Gastrocnemius medialis (tissue), 4 donors: ENCODE data around the gene TOB1. TPM values are rescaled to one million over a fixed set of nuclear protein-coding genes. Genes with fewer than 3 reads are reported as not detected.

ENCODE experiments used
- ATAC-seq, 2 donors: fragments of 150-250 bp; one replicate each; pipeline ENCODE4 v1.9.1; 2016
- DNase-seq, 2 donors: peaks; one replicate each; pipeline ENCODE4 v3.0.0-alpha.2; 2019
- H3K27ac ChIP-seq, 4 donors: fragments of 200-600 bp; sonication (generic); 1 replicate in 1 of 4; 2 replicates in 3 of 4; pipeline ENCODE4 v1.5.1; 2016 to 2018; ENCODE audit warnings: mild to moderate bottlenecking in 2 of 4, moderate library complexity in 1 of 4
- H3K27me3 ChIP-seq, 3 donors: fragments of 200-600 bp; sonication (generic) in 2 of 3; 1 replicate in 1 of 3; 2 replicates in 2 of 3; pipeline versions ENCODE4 v1.5.1 to v1.6.0; 2016 to 2019; ENCODE audit warnings: mild to moderate bottlenecking in 1 of 3, moderate library complexity in 1 of 3
- H3K36me3 ChIP-seq, 2 donors: fragments of 200-600 bp; sonication (generic) in 1 of 2; one replicate each; pipeline ENCODE4 v1.5.1; 2017 to 2018
- H3K4me1 ChIP-seq, 2 donors: fragments of 200-600 bp; sonication (generic) in 1 of 2; one replicate each; pipeline ENCODE4 v1.5.1; 2016 to 2017; ENCODE audit warnings: mild to moderate bottlenecking in 2 of 2
- H3K4me3 ChIP-seq, 4 donors: fragments of 200-600 bp; sonication (generic) in 3 of 4; 1 replicate in 1 of 4; 2 replicates in 3 of 4; pipeline ENCODE4 v1.5.1; 2016 to 2019; ENCODE audit warnings: mild to moderate bottlenecking in 2 of 4
- H3K9me3 ChIP-seq, 3 donors: fragments of 200-600 bp; sonication (generic) in 2 of 3; 1 replicate in 1 of 3; 2 replicates in 2 of 3; pipeline ENCODE4 v1.5.1; 2016 to 2019
- CTCF ChIP-seq, 5 experiments: fragments of 450-650 bp in 3 of 5; fragments of 200-600 bp in 2 of 5; sonication (generic) in 2 of 5; IDR thresholded peaks in 4 of 5; conservative IDR thresholded peaks in 1 of 5; 1 replicate in 4 of 5; 2 replicates in 1 of 5; pipeline ENCODE4 v1.5.1; 2016 to 2019; ENCODE audit warnings: antibody characterized with exemption in 5 of 5, mild to moderate bottlenecking in 3 of 5, moderate library complexity in 3 of 5
- POLR2A ChIP-seq, 2 donors: fragments of 450-650 bp; IDR thresholded peaks; one replicate each; pipeline ENCODE4 v1.6.1; 2017; ENCODE audit warnings: antibody characterized with exemption in 2 of 2, mild to moderate bottlenecking in 2 of 2, moderate library complexity in 2 of 2
- in situ Hi-C, 4 donors: fragments of 200-750 bp; cut with MboI; loops; one replicate each; pipeline versions ENCODE4 v1.15.0 to v1.8.0; 2017; ENCODE audit warnings: low sequenced_read_pairs in 4 of 4
- intact Hi-C: fragments of 100-400 bp; cut with DNase I; formaldehyde crosslinking; loops from one replicate; pipeline ENCODE4 v1.15.1; 2023; ENCODE audit warnings: low total_unique reads
- total RNA-seq, 4 donors: library from RNA; depleted of rRNA; stranded (reverse); fragments of >200 nt; gene quantifications; one replicate each; pipeline versions ENCODE4 v1.1.0 to v1.2.3, GENCODE V29; 2016

TOB1 gene
- total RNA-seq, 4 donors from 2014 or later: 13.6 to 53.5 (median 28.2) TPM

- in situ Hi-C loops (loop anchor here (5.0 to 25.0 kb wide), 4 partner anchors 57 to 302 kb away; partner anchors contain the start of genes SPATA20 (in 4 of the 4) and EPN3 (in 1 of the 4)), intact Hi-C loops (no loop called here)
- Histone ChIP-seq H3K9me3 (no peaks in the 10 kb centered on the region), H3K4me3 (no peak overlapping the region), H3K36me3 (no peaks in the 10 kb centered on the region), H3K27me3 (no peaks in the 10 kb centered on the region), H3K4me1 (peaks cover 3 to 14% of the 10 kb centered on the region in 2 donors), H3K27ac (no peak overlapping the region)
- no peak for TF ChIP-seq CTCF (IDR thresholded peaks at IDR 0.05 in 4 of 5, conservative IDR thresholded peaks at IDR 0.05 in 1 of 5)
- TF ChIP-seq POLR2A (IDR thresholded peaks at IDR 0.05): no peak
- DNase-seq (no peak), ATAC-seq (no peak)
Observed at GRCh38 chr17:50839591-50840310, 26.4 kb downstream of the TOB1 start.

- in situ Hi-C loops (loop anchor here in 1 of 4 donors (25.0 kb wide), 1 partner anchor 301 kb away; the partner anchor contains the start of genes EPN3 and SPATA20), intact Hi-C loops (no loop called here)
- TF ChIP-seq POLR2A (IDR thresholded peaks at IDR 0.05) (no peak), CTCF (IDR thresholded peaks at IDR 0.05 in 4 of 5, conservative IDR thresholded peaks at IDR 0.05 in 1 of 5) (no peak)
- H3K4me1 ChIP-seq: peaks cover 3 to 12% of the 10 kb centered on the region in 2 donors
- H3K4me3 ChIP-seq: no peak overlapping the region
- no peaks in the 10 kb centered on the region for H3K9me3 ChIP-seq
- H3K36me3 ChIP-seq: no peaks in the 10 kb centered on the region
- ATAC-seq: no peak
- H3K27ac ChIP-seq: no peak overlapping the region
- no peaks in the 10 kb centered on the region for H3K27me3 ChIP-seq
- DNase-seq: no peak
Observed at GRCh38 chr17:50837980-50838954, 27.9 kb downstream of the TOB1 start.

GRCh38 chr17:50837286-50837979 lies 28.7 kb downstream of the TOB1 start:
- Histone ChIP-seq H3K27me3 (no peaks in the 10 kb centered on the region), H3K27ac (no peak overlapping the region), H3K4me3 (no peak overlapping the region), H3K9me3 (no peaks in the 10 kb centered on the region), H3K36me3 (no peaks in the 10 kb centered on the region), H3K4me1 (peaks cover 3 to 12% of the 10 kb centered on the region in 2 donors)
- intact Hi-C loops: no loop called here
- DNase-seq (no peak), ATAC-seq (no peak)
- TF ChIP-seq POLR2A (IDR thresholded peaks at IDR 0.05) (no peak), CTCF (IDR thresholded peaks at IDR 0.05 in 4 of 5, conservative IDR thresholded peaks at IDR 0.05 in 1 of 5) (no peak)
- in situ Hi-C loops: loop anchor here in 1 of 4 donors (25.0 kb wide), 1 partner anchor 300 kb away; the partner anchor contains the start of genes EPN3 and SPATA20

- TF ChIP-seq POLR2A (IDR thresholded peaks at IDR 0.05) (no peak), CTCF (IDR thresholded peaks at IDR 0.05 in 4 of 5, conservative IDR thresholded peaks at IDR 0.05 in 1 of 5) (no peak)
- Histone ChIP-seq H3K27me3 (no peaks in the 10 kb centered on the region), H3K9me3 (no peaks in the 10 kb centered on the region), H3K36me3 (no peaks in the 10 kb centered on the region), H3K4me1 (peaks cover 3 to 12% of the 10 kb centered on the region in 2 donors), H3K4me3 (no peak overlapping the region), H3K27ac (no peak overlapping the region)
- DNase-seq (no peak), ATAC-seq (no peak)
- in situ Hi-C loops: loop anchor here in 1 of 4 donors (25.0 kb wide), 1 partner anchor 300 kb away; the partner anchor contains the start of genes EPN3 and SPATA20
- intact Hi-C loops: no loop called here
Observed at GRCh38 chr17:50836826-50837225, 29.3 kb downstream of the TOB1 start.
